ENCODE results near the gene GID8. TPM values are rescaled to one million over a fixed set of nuclear protein-coding genes. Genes with fewer than 3 reads are reported as not detected.
"Not testable (repeated sequence)": the region's sequence is repeated elsewhere in the genome, so short reads cannot be mapped to it uniquely, and the experiment has no call there.

GID8 gene
- total and polyA plus RNA-seq, 4 donors = 8.9 to 23.7 (median 18.5) TPM

- 94 to 95% methylated on average over 20 of the region's 20 CpGs for WGBS, 2 donors
- no peak for ATAC-seq (ENCODE audit: low FRiP score)
- no peaks in the 10 kb centered on the region for H3K27me3 ChIP-seq (ENCODE audit: control insufficient read depth in 1 of 2, insufficient read depth in 2 of 2, low read length in 1 of 2)
- no peak overlapping the region for H3K27ac ChIP-seq (ENCODE audit: low read depth in 1 of 2, low read length in 2 of 2)
- intact Hi-C loops (cut with DNase I) = loop anchor here in 1 of 2 donors (10.0 kb wide), 1 partner anchor 155 kb away; the partner anchor contains the start of gene OGFR
- no peaks in the 10 kb centered on the region for H3K9me3 ChIP-seq (ENCODE audit: control insufficient read depth, low read length)
- DNase-seq = no peak
- H3K36me3 ChIP-seq (ENCODE audit: control insufficient read depth in 1 of 2, insufficient read depth in 2 of 2, low read length in 1 of 2) = peaks cover 0 to 2% of the 10 kb centered on the region in 2 donors
- no peak overlapping the region for H3K4me3 ChIP-seq (ENCODE audit: low read length in 2 of 2)
- no peaks in the 10 kb centered on the region for H3K4me1 ChIP-seq (ENCODE audit: control insufficient read depth in 1 of 2, insufficient read depth in 2 of 2, low read length in 2 of 2)
Observed at GRCh38 chr20:62959998-62960436, 22.1 kb downstream of the GID8 start.

GRCh38 chr20:62960446-62961309 lies 22.7 kb downstream of the GID8 start:
- H3K4me1 ChIP-seq (ENCODE audit: control insufficient read depth in 1 of 2, insufficient read depth in 2 of 2, low read length in 2 of 2); DNase-seq; H3K27me3 ChIP-seq (ENCODE audit: control insufficient read depth in 1 of 2, insufficient read depth in 2 of 2, low read length in 1 of 2); H3K36me3 ChIP-seq (ENCODE audit: control insufficient read depth in 1 of 2, insufficient read depth in 2 of 2, low read length in 1 of 2); H3K4me3 ChIP-seq (ENCODE audit: low read length in 2 of 2); H3K9me3 ChIP-seq (ENCODE audit: control insufficient read depth, low read length); H3K27ac ChIP-seq (ENCODE audit: low read depth in 1 of 2, low read length in 2 of 2); intact Hi-C loops (cut with DNase I); ATAC-seq (ENCODE audit: low FRiP score): not testable (repeated sequence)
- WGBS, 2 donors = 93 to 94% methylated on average over 23 to 27 of the region's 31 CpGs

GRCh38 chr20:62961310-62961783 lies 23.4 kb downstream of the GID8 start:
- WGBS, 2 donors = 78 to 83% methylated on average over 19 of the region's 19 CpGs

GRCh38 chr20:62961799-62962198 lies 23.9 kb downstream of the GID8 start:
- ATAC-seq (ENCODE audit: low FRiP score) (no peak), DNase-seq (no peak)
- H3K4me3 ChIP-seq (ENCODE audit: low read length in 2 of 2) = no peak overlapping the region
- intact Hi-C loops (cut with DNase I) = no loop called here
- peaks cover 0 to 2% of the 10 kb centered on the region in 2 donors for H3K36me3 ChIP-seq (ENCODE audit: control insufficient read depth in 1 of 2, insufficient read depth in 2 of 2, low read length in 1 of 2)
- H3K27ac ChIP-seq (ENCODE audit: low read depth in 1 of 2, low read length in 2 of 2) = no peak overlapping the region
- H3K9me3 ChIP-seq (ENCODE audit: control insufficient read depth, low read length) = no peaks in the 10 kb centered on the region
- 93 to 95% methylated on average over 8 of the region's 8 CpGs for WGBS, 2 donors
- no peaks in the 10 kb centered on the region for H3K4me1 ChIP-seq (ENCODE audit: control insufficient read depth in 1 of 2, insufficient read depth in 2 of 2, low read length in 2 of 2)
- H3K27me3 ChIP-seq (ENCODE audit: control insufficient read depth in 1 of 2, insufficient read depth in 2 of 2, low read length in 1 of 2) = no peaks in the 10 kb centered on the region

More at GRCh38 chr20:62961310-62961783, 23.4 kb downstream of the GID8 start:
- H3K36me3 ChIP-seq (ENCODE audit: control insufficient read depth in 1 of 2, insufficient read depth in 2 of 2, low read length in 1 of 2) = peaks cover 0 to 2% of the 10 kb centered on the region in 2 donors
- DNase-seq (no peak), ATAC-seq (ENCODE audit: low FRiP score) (no peak)
- intact Hi-C loops (cut with DNase I) = no loop called here
- H3K27me3 ChIP-seq (ENCODE audit: control insufficient read depth in 1 of 2, insufficient read depth in 2 of 2, low read length in 1 of 2) = no peaks in the 10 kb centered on the region
- H3K4me1 ChIP-seq (ENCODE audit: control insufficient read depth in 1 of 2, insufficient read depth in 2 of 2, low read length in 2 of 2) = no peaks in the 10 kb centered on the region
- no peak overlapping the region for H3K27ac ChIP-seq (ENCODE audit: low read depth in 1 of 2, low read length in 2 of 2)
- no peak overlapping the region for H3K4me3 ChIP-seq (ENCODE audit: low read length in 2 of 2)
- no peaks in the 10 kb centered on the region for H3K9me3 ChIP-seq (ENCODE audit: control insufficient read depth, low read length)

- ATAC-seq (ENCODE audit: low FRiP score) = no peak
- no peaks in the 10 kb centered on the region for H3K27me3 ChIP-seq (ENCODE audit: control insufficient read depth in 1 of 2, insufficient read depth in 2 of 2, low read length in 1 of 2)
- H3K36me3 ChIP-seq (ENCODE audit: control insufficient read depth in 1 of 2, insufficient read depth in 2 of 2, low read length in 1 of 2) = peaks cover 0 to 2% of the 10 kb centered on the region in 2 donors
- H3K27ac ChIP-seq (ENCODE audit: low read depth in 1 of 2, low read length in 2 of 2) = no peak overlapping the region
- DNase-seq = no peak
- H3K4me1 ChIP-seq (ENCODE audit: control insufficient read depth in 1 of 2, insufficient read depth in 2 of 2, low read length in 2 of 2) = no peaks in the 10 kb centered on the region
- 94% methylated on average over 29 to 30 of the region's 30 CpGs for WGBS, 2 donors
- intact Hi-C loops (cut with DNase I) = no loop called here
- H3K4me3 ChIP-seq (ENCODE audit: low read length in 2 of 2) = no peak overlapping the region
- no peaks in the 10 kb centered on the region for H3K9me3 ChIP-seq (ENCODE audit: control insufficient read depth, low read length)
Observed at GRCh38 chr20:62962221-62962879, 24.4 kb downstream of the GID8 start.

GRCh38 chr20:62962891-62963613 lies 25.1 kb downstream of the GID8 start:
- intact Hi-C loops (cut with DNase I) = no loop called here
- 91 to 93% methylated on average over 32 of the region's 32 CpGs for WGBS, 2 donors
- H3K36me3 ChIP-seq (ENCODE audit: control insufficient read depth in 1 of 2, insufficient read depth in 2 of 2, low read length in 1 of 2) = peaks cover 0 to 2% of the 10 kb centered on the region in 2 donors

GRCh38 chr20:62963614-62964397 lies 25.9 kb downstream of the GID8 start:
- peaks cover 0 to 2% of the 10 kb centered on the region in 2 donors for H3K36me3 ChIP-seq (ENCODE audit: control insufficient read depth in 1 of 2, insufficient read depth in 2 of 2, low read length in 1 of 2)
- intact Hi-C loops (cut with DNase I) = no loop called here
- WGBS, 2 donors = 86 to 93% methylated on average over 32 of the region's 32 CpGs

More at GRCh38 chr20:62962891-62963613, 25.1 kb downstream of the GID8 start:
- Histone ChIP-seq H3K4me3 (ENCODE audit: low read length in 2 of 2) (no peak overlapping the region), H3K9me3 (ENCODE audit: control insufficient read depth, low read length) (no peaks in the 10 kb centered on the region), H3K27me3 (ENCODE audit: control insufficient read depth in 1 of 2, insufficient read depth in 2 of 2, low read length in 1 of 2) (no peaks in the 10 kb centered on the region), H3K4me1 (ENCODE audit: control insufficient read depth in 1 of 2, insufficient read depth in 2 of 2, low read length in 2 of 2) (no peaks in the 10 kb centered on the region), H3K27ac (ENCODE audit: low read depth in 1 of 2, low read length in 2 of 2) (no peak overlapping the region)
- ATAC-seq (ENCODE audit: low FRiP score) (no peak), DNase-seq (no peak)

GRCh38 chr20:62964700-62965099 lies 26.8 kb downstream of the GID8 start:
- peaks cover 0 to 2% of the 10 kb centered on the region in 2 donors for H3K36me3 ChIP-seq (ENCODE audit: control insufficient read depth in 1 of 2, insufficient read depth in 2 of 2, low read length in 1 of 2)
- no peaks in the 10 kb centered on the region for H3K9me3 ChIP-seq (ENCODE audit: control insufficient read depth, low read length)
- H3K4me1 ChIP-seq (ENCODE audit: control insufficient read depth in 1 of 2, insufficient read depth in 2 of 2, low read length in 2 of 2) = no peaks in the 10 kb centered on the region
- no peaks in the 10 kb centered on the region for H3K27me3 ChIP-seq (ENCODE audit: control insufficient read depth in 1 of 2, insufficient read depth in 2 of 2, low read length in 1 of 2)
- 87 to 92% methylated on average over 20 of the region's 20 CpGs for WGBS, 2 donors
- H3K27ac ChIP-seq (ENCODE audit: low read depth in 1 of 2, low read length in 2 of 2) = no peak overlapping the region
- H3K4me3 ChIP-seq (ENCODE audit: low read length in 2 of 2) = no peak overlapping the region
- ATAC-seq (ENCODE audit: low FRiP score) (no peak), DNase-seq (no peak)
- intact Hi-C loops (cut with DNase I) = no loop called here

More at GRCh38 chr20:62963614-62964397, 25.9 kb downstream of the GID8 start:
- no peak overlapping the region for H3K4me3 ChIP-seq (ENCODE audit: low read length in 2 of 2)
- no peaks in the 10 kb centered on the region for H3K9me3 ChIP-seq (ENCODE audit: control insufficient read depth, low read length)
- no peaks in the 10 kb centered on the region for H3K27me3 ChIP-seq (ENCODE audit: control insufficient read depth in 1 of 2, insufficient read depth in 2 of 2, low read length in 1 of 2)
- DNase-seq (no peak), ATAC-seq (ENCODE audit: low FRiP score) (no peak)
- H3K4me1 ChIP-seq (ENCODE audit: control insufficient read depth in 1 of 2, insufficient read depth in 2 of 2, low read length in 2 of 2) = no peaks in the 10 kb centered on the region
- H3K27ac ChIP-seq (ENCODE audit: low read depth in 1 of 2, low read length in 2 of 2) = no peak overlapping the region
